Measurements from ENCODE around the gene MROH2A. TPM values are rescaled to one million over a fixed set of nuclear protein-coding genes. Genes with fewer than 3 reads are reported as not detected.

The MROH2A gene
- total RNA-seq, 2 experiments from 2014 or later: not detected

DNA sequence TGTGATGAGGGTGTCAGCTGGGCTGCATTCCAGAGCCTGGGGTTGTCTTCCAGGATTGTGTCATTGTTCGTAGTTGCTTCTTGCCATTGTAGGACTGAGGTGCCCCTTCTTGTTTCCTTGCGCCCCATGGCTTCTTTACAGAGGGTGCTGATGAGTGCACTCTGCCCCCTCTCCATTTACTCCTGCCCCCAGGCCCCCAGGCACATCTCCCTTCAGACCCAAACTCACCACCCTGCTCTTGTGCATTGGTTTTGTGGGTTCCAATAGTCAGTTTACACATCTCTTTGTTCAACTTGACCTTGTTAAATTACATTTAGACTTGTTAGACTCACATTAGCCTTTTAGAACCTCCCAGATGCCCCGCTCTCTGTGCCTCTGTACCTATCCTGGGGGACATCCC is 43.1 kb downstream of the MROH2A start:
- POLR2A ChIA-PET: no interaction called here
- intact Hi-C loops (cut with DNase I, micrococcal nuclease): no loop called here

DNA sequence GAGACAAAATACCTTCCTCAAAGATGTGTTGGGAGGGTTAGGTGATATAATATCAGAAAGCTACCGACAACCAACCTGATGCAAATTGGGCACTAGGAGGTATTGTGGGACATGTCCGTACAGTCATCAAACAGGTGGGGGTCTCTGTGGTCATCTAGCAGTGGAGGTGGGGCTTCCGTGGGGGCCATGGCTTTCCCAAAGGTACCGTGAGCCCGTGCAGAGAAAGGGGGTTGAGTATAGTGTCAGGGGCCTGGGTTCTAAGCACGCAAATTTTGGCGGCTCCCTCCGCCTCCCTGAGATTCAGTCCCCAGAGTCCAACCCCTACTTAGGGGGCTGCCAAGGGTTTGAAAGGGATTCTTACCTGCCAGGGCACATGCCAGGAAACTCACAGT is 43.6 kb downstream of the MROH2A start:
- no peaks in the 10 kb centered on the region for H3K4me1 ChIP-seq (ENCODE audit: insufficient read depth, low read length)
- peaks cover 0 to 8% of the 10 kb centered on the region in 2 experiments for H3K9me3 ChIP-seq (ENCODE audit: control insufficient read depth in 1 of 2, insufficient read depth in 1 of 2, low read length in 2 of 2)
- Mint-ChIP-seq H3K4me3 (no peak overlapping the region), H3K4me1 (ENCODE audit: low read depth) (no peaks in the 10 kb centered on the region), H3K36me3 (ENCODE audit: low read depth) (no peaks in the 10 kb centered on the region), H3K27ac (no peak overlapping the region), H3K27me3 (peaks cover 7% of the 10 kb centered on the region), H3K9me3 (no peaks in the 10 kb centered on the region)
- DNase-seq (peak in 2 of 14 experiments; percentile 0 to 12), ATAC-seq (ENCODE audit: poor library complexity) (no peak)
- H3K4me3 ChIP-seq (ENCODE audit: low read length): no peak overlapping the region
- H3K36me3 ChIP-seq (ENCODE audit: insufficient read depth, low read length): no peaks in the 10 kb centered on the region
- ChIA-PET CTCF (no interaction called here), POLR2A (no interaction called here)
- no peak overlapping the region for H3K27ac ChIP-seq (ENCODE audit: low read depth in 1 of 2, low read length in 2 of 2)
- intact Hi-C loops (cut with DNase I, micrococcal nuclease): no loop called here
- H3K27me3 ChIP-seq (ENCODE audit: control insufficient read depth in 1 of 2, insufficient read depth in 2 of 2, low read length in 2 of 2): peaks cover 0 to 2% of the 10 kb centered on the region in 2 experiments
- TF ChIP-seq, protein P1, sequence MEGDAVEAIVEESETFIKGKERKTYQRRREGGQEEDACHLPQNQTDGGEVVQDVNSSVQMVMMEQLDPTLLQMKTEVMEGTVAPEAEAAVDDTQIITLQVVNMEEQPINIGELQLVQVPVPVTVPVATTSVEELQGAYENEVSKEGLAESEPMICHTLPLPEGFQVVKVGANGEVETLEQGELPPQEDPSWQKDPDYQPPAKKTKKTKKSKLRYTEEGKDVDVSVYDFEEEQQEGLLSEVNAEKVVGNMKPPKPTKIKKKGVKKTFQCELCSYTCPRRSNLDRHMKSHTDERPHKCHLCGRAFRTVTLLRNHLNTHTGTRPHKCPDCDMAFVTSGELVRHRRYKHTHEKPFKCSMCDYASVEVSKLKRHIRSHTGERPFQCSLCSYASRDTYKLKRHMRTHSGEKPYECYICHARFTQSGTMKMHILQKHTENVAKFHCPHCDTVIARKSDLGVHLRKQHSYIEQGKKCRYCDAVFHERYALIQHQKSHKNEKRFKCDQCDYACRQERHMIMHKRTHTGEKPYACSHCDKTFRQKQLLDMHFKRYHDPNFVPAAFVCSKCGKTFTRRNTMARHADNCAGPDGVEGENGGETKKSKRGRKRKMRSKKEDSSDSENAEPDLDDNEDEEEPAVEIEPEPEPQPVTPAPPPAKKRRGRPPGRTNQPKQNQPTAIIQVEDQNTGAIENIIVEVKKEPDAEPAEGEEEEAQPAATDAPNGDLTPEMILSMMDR (IDR thresholded peaks at IDR 0.05): no peak

More for the DNA sequence above, 43.1 kb downstream of the MROH2A start:
- DNase-seq (peak in 1 of 14 experiments; percentile 12), ATAC-seq (ENCODE audit: poor library complexity) (no peak)
- no peaks in the 10 kb centered on the region for H3K36me3 Mint-ChIP-seq (ENCODE audit: low read depth)
- Histone ChIP-seq H3K36me3 (ENCODE audit: insufficient read depth, low read length) (no peaks in the 10 kb centered on the region), H3K4me1 (ENCODE audit: insufficient read depth, low read length) (no peaks in the 10 kb centered on the region), H3K27ac (ENCODE audit: low read depth in 1 of 2, low read length in 2 of 2) (no peak overlapping the region), H3K9me3 (ENCODE audit: control insufficient read depth in 1 of 2, insufficient read depth in 1 of 2, low read length in 2 of 2) (peaks cover 0 to 8% of the 10 kb centered on the region in 2 experiments), H3K4me3 (ENCODE audit: low read length) (no peak overlapping the region), H3K27me3 (ENCODE audit: control insufficient read depth in 1 of 2, insufficient read depth in 2 of 2, low read length in 2 of 2) (peaks cover 0 to 5% of the 10 kb centered on the region in 2 experiments)
- CTCF ChIA-PET: no interaction called here
- no peaks in the 10 kb centered on the region for H3K4me1 Mint-ChIP-seq (ENCODE audit: low read depth)
- H3K27ac Mint-ChIP-seq: no peak overlapping the region
- H3K9me3 Mint-ChIP-seq: no peaks in the 10 kb centered on the region
- TF ChIP-seq, protein P1 (IDR thresholded peaks at IDR 0.05): no peak
- H3K27me3 Mint-ChIP-seq: peaks cover 7% of the 10 kb centered on the region
- no peak overlapping the region for H3K4me3 Mint-ChIP-seq

DNA sequence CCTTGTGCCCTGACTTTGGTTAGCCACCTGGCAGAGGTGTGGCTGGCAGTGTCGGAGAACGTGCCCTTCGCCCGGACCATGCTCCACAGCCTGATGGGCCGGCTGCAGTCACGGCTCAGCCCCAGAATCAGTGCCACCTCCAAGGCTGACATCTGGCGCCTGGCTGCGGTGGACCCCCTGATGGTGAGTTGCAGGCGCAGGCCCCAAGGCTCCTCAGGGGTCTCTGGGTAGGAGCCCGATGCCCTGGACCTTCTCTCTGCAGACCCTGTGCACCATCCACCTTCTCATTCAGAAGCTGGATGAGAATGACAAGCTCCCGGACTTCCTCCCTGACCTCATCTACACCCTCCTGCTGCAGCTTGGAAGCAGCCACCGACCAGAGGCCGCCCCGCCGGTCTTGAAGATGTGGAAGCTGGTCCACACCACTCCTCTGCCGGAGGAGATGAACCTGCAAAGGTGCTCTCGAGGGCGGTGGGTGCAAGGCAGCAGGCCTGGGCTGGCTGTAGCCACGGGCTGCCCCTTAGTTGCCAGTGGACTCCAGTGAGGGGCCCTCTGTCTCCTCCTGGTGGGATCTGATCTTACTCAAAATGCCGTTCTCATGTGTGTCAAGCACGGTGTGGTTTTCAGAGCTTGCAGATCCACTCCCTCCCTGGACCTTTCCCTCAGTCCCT is 44.1 kb downstream of the MROH2A start:
- Mint-ChIP-seq H3K27ac (no peak overlapping the region), H3K9me3 (no peaks in the 10 kb centered on the region), H3K36me3 (ENCODE audit: low read depth) (no peaks in the 10 kb centered on the region), H3K4me3 (no peak overlapping the region), H3K27me3 (peaks cover 4% of the 10 kb centered on the region), H3K4me1 (ENCODE audit: low read depth) (no peaks in the 10 kb centered on the region)
- Histone ChIP-seq H3K27me3 (ENCODE audit: control insufficient read depth in 1 of 2, insufficient read depth in 2 of 2, low read length in 2 of 2) (peaks cover 0 to 2% of the 10 kb centered on the region in 2 experiments), H3K27ac (ENCODE audit: low read depth in 1 of 2, low read length in 2 of 2) (no peak overlapping the region), H3K4me3 (ENCODE audit: low read length) (no peak overlapping the region), H3K9me3 (ENCODE audit: control insufficient read depth in 1 of 2, insufficient read depth in 1 of 2, low read length in 2 of 2) (peaks cover 0 to 8% of the 10 kb centered on the region in 2 experiments), H3K4me1 (ENCODE audit: insufficient read depth, low read length) (no peaks in the 10 kb centered on the region), H3K36me3 (ENCODE audit: insufficient read depth, low read length) (no peaks in the 10 kb centered on the region)
- DNase-seq: peak in 1 of 14 experiments; percentile 25
- TF ChIP-seq, protein P1 (IDR thresholded peaks at IDR 0.05): no peak
- intact Hi-C loops (cut with DNase I, micrococcal nuclease): no loop called here
- ChIA-PET POLR2A (no interaction called here), CTCF (no interaction called here)
- ATAC-seq (ENCODE audit: poor library complexity): no peak

Data from CD4-positive, alpha-beta T cell (primary cell).